Memory B cell (primary cell): ENCODE results near the gene CFAP58.
"Not testable (repeated sequence)": the region's sequence is repeated elsewhere in the genome, so short reads cannot be mapped to it uniquely, and the experiment has no call there.

Source experiments
- ATAC-seq: fragments of 150-1000 bp; cut with Tn5 transposase; 2 replicates; pipeline ENCODE4 v1.10.0; 2021; ENCODE audit warnings: low read depth, mild to moderate bottlenecking, moderate library complexity
- DNase-seq, 2 donors: peaks; one replicate each; pipeline ENCODE4 v3.0.0; 2022; ENCODE audit warnings: low spot score in 2 of 2
- H3K27ac Mint-ChIP-seq: one replicate; pipeline ENCODE4 v1.8.0; 2022; ENCODE audit warnings: mild to moderate bottlenecking, moderate library complexity, mixed read lengths
- H3K27me3 Mint-ChIP-seq: one replicate; pipeline ENCODE4 v1.8.0; 2022; ENCODE audit warnings: mixed read lengths
- H3K36me3 Mint-ChIP-seq: one replicate; pipeline ENCODE4 v1.8.0; 2022; ENCODE audit warnings: mild to moderate bottlenecking, mixed read lengths
- H3K4me1 Mint-ChIP-seq: one replicate; pipeline ENCODE4 v1.8.0; 2022; ENCODE audit warnings: mixed read lengths
- H3K4me3 Mint-ChIP-seq: one replicate; pipeline ENCODE4 v1.8.0; 2022; ENCODE audit warnings: mild to moderate bottlenecking, moderate library complexity, mixed read lengths
- H3K9me3 Mint-ChIP-seq: one replicate; pipeline ENCODE4 v1.8.0; 2022; ENCODE audit warnings: mixed read lengths

CFAP58 gene

GRCh38 chr10:104468818-104469217 is 115.2 kb downstream of the CFAP58 start:
- not testable (repeated sequence) for H3K4me1 Mint-ChIP-seq, H3K27ac Mint-ChIP-seq, H3K36me3 Mint-ChIP-seq, H3K9me3 Mint-ChIP-seq, H3K4me3 Mint-ChIP-seq, ATAC-seq, DNase-seq
- peaks cover 11% of the 10 kb centered on the region for H3K27me3 Mint-ChIP-seq

GRCh38 chr10:104472505-104472904 is 118.9 kb downstream of the CFAP58 start:
- Mint-ChIP-seq H3K4me1 (no peaks in the 10 kb centered on the region), H3K27me3 (peaks cover 11% of the 10 kb centered on the region), H3K36me3 (no peaks in the 10 kb centered on the region), H3K27ac (no peak overlapping the region), H3K4me3 (no peak overlapping the region), H3K9me3 (no peaks in the 10 kb centered on the region)
- ATAC-seq (no peak), DNase-seq (no peak)

DNA sequence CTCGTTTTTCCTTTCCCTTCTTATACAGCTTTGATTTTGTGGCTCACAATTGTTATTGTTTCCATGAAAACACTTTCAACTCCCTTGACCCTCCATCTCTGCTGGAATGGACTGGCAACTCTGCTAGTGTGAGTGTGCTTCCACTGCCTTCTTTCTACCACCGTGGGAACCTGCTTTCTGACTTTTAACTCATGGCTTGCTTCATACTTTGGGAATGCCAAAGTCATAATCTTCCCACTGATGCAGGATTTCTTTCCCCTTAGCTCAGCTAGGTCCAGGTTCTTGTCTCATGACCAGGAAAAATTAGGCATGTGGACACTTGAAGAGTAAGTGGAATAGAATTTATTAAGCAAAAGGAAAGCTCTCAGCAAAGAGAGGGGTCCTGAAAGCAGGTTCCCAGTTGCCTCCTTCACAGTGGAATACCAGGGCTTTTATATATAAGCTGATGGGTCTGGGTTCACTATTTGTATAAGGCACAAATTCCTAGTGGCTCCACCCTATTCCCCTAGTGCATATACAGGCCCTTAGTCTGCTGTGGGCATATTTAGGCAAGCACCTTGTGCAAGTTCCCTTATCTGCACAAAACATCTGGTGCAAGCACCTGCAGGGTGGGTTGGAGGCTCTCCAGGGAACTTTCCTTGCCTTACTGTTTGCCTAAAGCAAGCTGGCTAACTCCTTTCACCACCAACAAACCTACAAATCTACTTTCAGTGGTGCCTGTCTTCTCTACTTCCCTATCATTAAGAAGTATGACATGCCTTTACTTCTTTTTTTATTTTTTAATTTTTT is 119.5 kb downstream of the CFAP58 start:
- DNase-seq = no peak
- ATAC-seq = no peak
- Mint-ChIP-seq H3K27ac (no peak overlapping the region), H3K4me3 (no peak overlapping the region), H3K4me1 (no peaks in the 10 kb centered on the region), H3K27me3 (peaks cover 11% of the 10 kb centered on the region), H3K9me3 (no peaks in the 10 kb centered on the region), H3K36me3 (no peaks in the 10 kb centered on the region)

DNA sequence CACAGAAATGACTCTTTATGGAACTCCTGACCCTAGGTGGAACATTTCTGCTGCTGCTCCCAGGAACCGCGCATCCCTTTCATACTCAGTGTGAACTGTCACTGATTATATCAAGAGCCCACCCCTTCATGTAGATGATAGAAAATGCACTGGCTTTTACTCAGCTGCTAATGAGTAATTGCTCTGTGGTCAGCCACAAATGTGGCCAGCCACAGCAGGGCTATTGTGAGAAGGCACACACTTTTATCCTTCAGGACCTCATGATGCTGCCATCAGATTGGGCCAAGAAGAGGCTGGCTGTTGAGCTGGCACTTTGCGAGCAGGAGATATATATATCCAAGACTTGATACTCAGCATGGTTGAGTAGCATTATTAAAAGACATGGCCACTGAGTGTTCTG is 124.7 kb downstream of the CFAP58 start:
- ATAC-seq (no peak), DNase-seq (no peak)
- no peak overlapping the region for H3K27ac Mint-ChIP-seq
- peaks cover 2% of the 10 kb centered on the region for H3K4me1 Mint-ChIP-seq
- no peaks in the 10 kb centered on the region for H3K36me3 Mint-ChIP-seq
- no peaks in the 10 kb centered on the region for H3K9me3 Mint-ChIP-seq
- no peak overlapping the region for H3K4me3 Mint-ChIP-seq
- peaks cover 8% of the 10 kb centered on the region for H3K27me3 Mint-ChIP-seq

DNA sequence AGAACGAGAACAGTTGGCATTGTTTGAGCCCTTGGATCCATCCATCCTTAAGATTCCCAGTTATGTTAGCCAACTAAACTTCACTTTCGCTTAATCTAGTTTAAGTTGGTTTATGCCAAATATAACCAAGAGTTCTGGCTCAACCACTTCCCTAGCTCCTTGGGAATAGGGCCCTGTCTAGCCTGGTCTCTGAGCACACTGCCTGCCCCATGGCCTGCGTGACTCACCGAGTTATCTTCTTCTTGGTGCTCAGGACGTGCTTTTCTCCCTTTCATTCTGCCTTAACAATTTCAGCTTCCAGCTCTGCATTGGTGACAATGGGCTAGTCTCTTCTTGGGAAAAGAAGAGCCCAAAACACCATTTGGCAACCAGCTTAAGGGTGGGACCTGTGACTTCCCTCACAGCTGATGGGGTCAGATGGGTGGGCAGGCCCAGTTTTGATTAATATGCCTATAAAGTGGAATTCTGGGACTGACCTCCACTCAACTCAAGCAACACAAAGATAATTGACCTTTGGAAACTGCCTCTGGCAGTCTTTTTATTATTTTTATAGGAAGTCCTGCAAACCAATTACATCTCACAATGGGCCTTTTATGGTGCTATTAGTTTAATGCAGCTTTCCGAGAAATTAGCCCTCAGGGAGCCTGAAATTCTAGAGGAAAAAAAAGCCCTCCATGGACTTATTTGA is 126.4 kb downstream of the CFAP58 start:
- DNase-seq = no peak
- no peak overlapping the region for H3K4me3 Mint-ChIP-seq
- peaks cover 9% of the 10 kb centered on the region for H3K27me3 Mint-ChIP-seq
- no peaks in the 10 kb centered on the region for H3K9me3 Mint-ChIP-seq
- no peak overlapping the region for H3K27ac Mint-ChIP-seq
- no peaks in the 10 kb centered on the region for H3K36me3 Mint-ChIP-seq
- ATAC-seq = no peak
- H3K4me1 Mint-ChIP-seq = peaks cover 4% of the 10 kb centered on the region

GRCh38 chr10:104480797-104481196 is 127.2 kb downstream of the CFAP58 start:
- ATAC-seq (no peak), DNase-seq (no peak)
- Mint-ChIP-seq H3K9me3 (no peaks in the 10 kb centered on the region), H3K27ac (no peak overlapping the region), H3K4me3 (no peak overlapping the region), H3K4me1 (peaks cover 4% of the 10 kb centered on the region), H3K27me3 (peaks cover 10% of the 10 kb centered on the region), H3K36me3 (no peaks in the 10 kb centered on the region)

DNA sequence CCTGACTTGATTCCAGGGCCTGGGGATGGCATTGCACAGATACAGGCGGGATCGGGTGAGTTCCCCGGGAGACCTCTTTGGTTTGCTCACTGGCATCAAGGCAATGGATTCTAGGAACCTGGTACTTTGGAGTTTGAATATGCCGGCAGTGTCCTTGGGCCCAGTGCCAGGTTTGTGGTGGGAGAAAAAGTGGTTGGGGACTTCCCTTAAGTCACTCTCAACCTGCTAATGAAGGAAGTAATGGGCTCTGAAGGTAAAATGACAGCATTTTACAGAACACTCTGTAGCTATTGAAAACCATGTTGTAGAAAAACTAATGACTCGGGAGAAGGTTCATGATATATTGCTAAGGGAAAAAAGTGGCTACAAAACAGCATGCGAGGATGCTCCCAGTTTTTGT is 129.9 kb downstream of the CFAP58 start:
- Mint-ChIP-seq H3K27me3 (peaks cover 11% of the 10 kb centered on the region), H3K4me3 (no peak overlapping the region), H3K36me3 (no peaks in the 10 kb centered on the region), H3K27ac (no peak overlapping the region), H3K9me3 (peaks cover 2% of the 10 kb centered on the region), H3K4me1 (peaks cover 4% of the 10 kb centered on the region)
- ATAC-seq (no peak), DNase-seq (no peak)

- no peaks in the 10 kb centered on the region for H3K36me3 Mint-ChIP-seq
- H3K27me3 Mint-ChIP-seq = peaks cover 12% of the 10 kb centered on the region
- no peak overlapping the region for H3K27ac Mint-ChIP-seq
- H3K9me3 Mint-ChIP-seq = peaks cover 2% of the 10 kb centered on the region
- ATAC-seq (no peak), DNase-seq (no peak)
- H3K4me3 Mint-ChIP-seq = no peak overlapping the region
- H3K4me1 Mint-ChIP-seq = peaks cover 2% of the 10 kb centered on the region
Observed at GRCh38 chr10:104485632-104486031, 132.0 kb downstream of the CFAP58 start.

- H3K27me3 Mint-ChIP-seq = peaks cover 12% of the 10 kb centered on the region
- ATAC-seq (no peak), DNase-seq (no peak)
- H3K36me3 Mint-ChIP-seq = no peaks in the 10 kb centered on the region
- no peak overlapping the region for H3K27ac Mint-ChIP-seq
- H3K4me1 Mint-ChIP-seq = peaks cover 2% of the 10 kb centered on the region
- H3K4me3 Mint-ChIP-seq = no peak overlapping the region
- peaks cover 2% of the 10 kb centered on the region for H3K9me3 Mint-ChIP-seq
Observed at GRCh38 chr10:104486803-104487202, 133.2 kb downstream of the CFAP58 start.

DNA sequence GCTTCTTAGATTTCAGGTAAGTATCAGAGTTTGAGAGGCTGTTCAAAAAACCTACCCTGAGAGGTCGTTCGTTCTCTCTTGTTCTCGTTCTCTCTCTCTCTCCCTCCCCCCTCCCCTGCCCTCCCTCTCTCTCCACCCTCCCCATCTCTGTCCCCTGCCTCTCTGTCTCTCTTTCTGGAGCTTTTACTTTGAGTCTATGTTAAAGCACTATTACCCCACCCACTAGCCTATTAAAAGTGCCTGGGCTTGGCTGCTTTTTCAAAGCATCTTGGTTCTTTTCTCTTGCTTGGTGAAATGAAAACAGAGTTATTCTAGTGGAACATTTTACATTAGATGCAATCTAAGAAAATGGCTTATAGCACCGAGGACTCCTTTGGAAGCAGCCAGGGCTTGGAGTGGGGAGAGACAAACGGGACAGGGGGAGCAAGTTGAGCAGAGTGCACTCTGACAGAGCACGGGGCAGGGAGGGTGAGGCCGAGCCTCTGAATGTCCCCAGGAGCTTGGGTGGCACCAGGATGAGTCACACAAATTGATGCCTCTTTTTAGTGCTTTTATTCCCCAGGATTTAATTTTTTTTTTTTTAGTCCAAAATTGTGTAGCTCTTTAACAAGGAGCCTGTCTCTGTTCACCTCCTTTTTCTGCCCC is 134.3 kb downstream of the CFAP58 start:
- no peak for ATAC-seq
- H3K4me1 Mint-ChIP-seq = peaks cover 2% of the 10 kb centered on the region
- H3K36me3 Mint-ChIP-seq = no peaks in the 10 kb centered on the region
- H3K27me3 Mint-ChIP-seq = peaks cover 12% of the 10 kb centered on the region
- no peak overlapping the region for H3K27ac Mint-ChIP-seq
- H3K4me3 Mint-ChIP-seq = no peak overlapping the region
- peaks cover 2% of the 10 kb centered on the region for H3K9me3 Mint-ChIP-seq
- DNase-seq = no peak

GRCh38 chr10:104488439-104488832 is 134.8 kb downstream of the CFAP58 start:
- no peak overlapping the region for H3K27ac Mint-ChIP-seq
- no peak overlapping the region for H3K4me3 Mint-ChIP-seq
- ATAC-seq (no peak), DNase-seq (no peak)
- H3K9me3 Mint-ChIP-seq = peaks cover 2% of the 10 kb centered on the region
- no peaks in the 10 kb centered on the region for H3K36me3 Mint-ChIP-seq
- peaks cover 12% of the 10 kb centered on the region for H3K27me3 Mint-ChIP-seq
- H3K4me1 Mint-ChIP-seq = peaks cover 2% of the 10 kb centered on the region

- ATAC-seq (no peak), DNase-seq (no peak)
- peaks cover 4% of the 10 kb centered on the region for H3K9me3 Mint-ChIP-seq
- H3K4me3 Mint-ChIP-seq = no peak overlapping the region
- H3K36me3 Mint-ChIP-seq = no peaks in the 10 kb centered on the region
- H3K27me3 Mint-ChIP-seq = peaks cover 2% of the 10 kb centered on the region
- H3K4me1 Mint-ChIP-seq = no peaks in the 10 kb centered on the region
- H3K27ac Mint-ChIP-seq = no peak overlapping the region
Observed at GRCh38 chr10:104492329-104492940, 138.8 kb downstream of the CFAP58 start.

- Mint-ChIP-seq H3K27me3 (peaks cover 6% of the 10 kb centered on the region), H3K27ac (no peak overlapping the region), H3K36me3 (no peaks in the 10 kb centered on the region), H3K4me1 (no peaks in the 10 kb centered on the region), H3K4me3 (no peak overlapping the region), H3K9me3 (peaks cover 4% of the 10 kb centered on the region)
- DNase-seq = no peak
- ATAC-seq = no peak
Observed at GRCh38 chr10:104498347-104499081, 144.9 kb downstream of the CFAP58 start.
